Activated gamma-delta T cell (primary cell): ENCODE measurements around the gene KLHDC8A.
"Not testable (repeated sequence)": the region's sequence is repeated elsewhere in the genome, so short reads cannot be mapped to it uniquely, and the experiment has no call there.

Source experiments
- DNase-seq: peaks from one replicate; lab custom pipeline; 2025; lab: John Stamatoyannopoulos, UW

Gene KLHDC8A

GRCh38 chr1:205318231-205318991 lies 38.3 kb downstream of the KLHDC8A start:
- no peak for DNase-seq

- no peak for DNase-seq
Observed at GRCh38 chr1:205317311-205317917, 39.3 kb downstream of the KLHDC8A start.

DNA sequence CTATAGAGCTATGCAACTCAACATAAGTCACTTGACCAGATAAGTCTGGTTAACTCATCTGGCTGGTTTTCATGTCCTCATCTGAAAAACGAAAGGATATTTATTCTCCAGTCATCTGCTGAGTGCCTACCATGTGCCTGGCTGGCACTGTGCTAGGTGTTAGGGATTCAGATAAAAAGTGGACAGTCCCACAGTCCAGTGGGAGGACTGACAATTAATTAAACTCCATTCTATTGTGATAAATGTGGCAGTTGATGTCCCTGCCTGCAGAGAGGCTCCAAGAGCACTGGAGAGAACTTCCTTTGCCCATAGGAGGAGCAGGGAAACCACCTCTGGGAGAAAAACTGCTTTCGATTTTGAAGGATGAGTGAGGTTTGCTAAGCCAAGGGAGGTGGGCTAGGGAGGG lies 40.6 kb downstream of the KLHDC8A start:
- DNase-seq = no peak

DNA sequence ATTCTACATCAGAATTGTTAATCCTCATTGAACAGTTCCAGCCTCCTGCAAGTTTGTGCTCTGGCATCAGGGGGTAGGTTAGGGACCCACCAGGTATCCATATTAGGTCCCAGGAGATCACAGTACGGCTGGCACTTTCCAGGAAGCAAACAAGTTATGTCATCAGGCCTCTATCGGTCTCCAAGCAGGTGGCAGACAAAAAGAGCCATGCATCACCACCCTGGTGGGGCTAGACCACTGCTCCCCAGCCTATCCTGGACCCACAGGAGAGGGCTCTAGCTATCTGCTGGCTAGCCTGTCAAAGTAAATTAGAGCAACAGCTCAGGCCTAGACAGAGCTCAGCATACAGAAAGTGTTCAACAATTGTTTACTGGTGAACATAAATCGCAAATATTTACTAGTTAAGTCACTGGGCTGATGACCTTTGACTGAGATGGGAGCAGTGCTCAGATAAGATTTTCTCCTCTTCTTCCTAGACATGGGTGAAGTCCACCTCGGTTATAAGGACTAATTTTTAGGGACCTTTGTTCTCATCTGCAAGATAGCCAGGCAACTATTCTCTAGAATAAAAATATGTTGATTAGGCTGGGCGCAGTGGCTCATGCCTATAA lies 41.6 kb downstream of the KLHDC8A start:
- no peak for DNase-seq

- peak; percentile 37 for DNase-seq
Observed at GRCh38 chr1:205313563-205314308, 43.0 kb downstream of the KLHDC8A start.

DNA sequence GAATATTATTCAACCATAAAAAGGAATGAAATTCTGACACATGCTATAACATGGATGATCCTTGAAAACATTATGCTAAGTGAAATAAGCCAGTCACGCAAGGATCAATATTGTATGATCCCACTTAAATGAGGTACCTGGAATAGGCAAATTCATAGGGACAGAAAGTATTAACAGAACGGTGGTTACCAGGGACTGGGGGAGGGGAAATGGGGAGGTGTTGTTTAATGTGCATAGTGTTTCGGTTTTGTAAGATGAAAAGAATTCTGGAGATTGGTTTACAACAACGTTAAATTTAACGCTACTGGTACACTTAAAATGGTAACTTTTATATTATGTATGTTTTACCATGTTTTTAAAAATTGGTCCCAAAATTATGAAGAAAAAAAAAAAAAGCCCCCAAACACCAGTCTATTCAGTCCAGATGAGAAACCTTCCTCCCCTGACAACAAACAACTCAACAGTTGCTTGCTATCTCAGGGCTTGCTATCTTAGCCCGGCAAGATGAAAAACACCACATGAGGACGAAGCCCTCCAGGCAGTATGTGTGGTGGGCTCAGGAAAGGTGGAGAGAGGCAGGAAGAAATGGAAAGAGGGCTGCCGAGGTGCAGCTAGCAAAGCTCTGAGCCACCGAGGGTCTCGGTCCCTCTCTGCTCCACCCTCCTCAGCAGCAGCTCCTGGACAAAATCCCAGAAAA lies 43.7 kb downstream of the KLHDC8A start:
- DNase-seq = no peak

- DNase-seq = no peak
Observed at GRCh38 chr1:205310976-205311704, 45.6 kb downstream of the KLHDC8A start.

DNA sequence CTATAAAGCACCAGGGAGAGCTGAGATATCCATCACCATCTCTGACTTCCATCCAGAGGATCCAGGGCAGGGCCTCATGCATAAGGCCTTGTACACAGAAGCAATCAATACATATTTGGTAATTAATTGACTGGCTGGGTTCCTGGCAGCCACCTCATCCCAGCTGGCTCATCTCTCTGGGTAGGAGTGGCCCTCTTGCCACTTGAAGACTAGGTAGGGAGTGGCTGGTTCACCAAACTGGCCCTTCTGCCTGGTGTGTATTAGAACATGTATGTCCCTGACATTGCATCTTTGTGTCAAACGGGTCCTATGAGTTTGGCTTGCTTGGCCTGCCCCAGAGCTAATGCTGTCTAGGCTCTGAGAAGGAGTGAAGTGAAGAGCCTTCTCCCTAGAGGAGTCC lies 47.0 kb downstream of the KLHDC8A start:
- DNase-seq = no peak

- no peak for DNase-seq
Observed at GRCh38 chr1:205306929-205307566, 49.7 kb downstream of the KLHDC8A start.

GRCh38 chr1:205304695-205305070 lies 52.0 kb downstream of the KLHDC8A start:
- DNase-seq = no peak

DNA sequence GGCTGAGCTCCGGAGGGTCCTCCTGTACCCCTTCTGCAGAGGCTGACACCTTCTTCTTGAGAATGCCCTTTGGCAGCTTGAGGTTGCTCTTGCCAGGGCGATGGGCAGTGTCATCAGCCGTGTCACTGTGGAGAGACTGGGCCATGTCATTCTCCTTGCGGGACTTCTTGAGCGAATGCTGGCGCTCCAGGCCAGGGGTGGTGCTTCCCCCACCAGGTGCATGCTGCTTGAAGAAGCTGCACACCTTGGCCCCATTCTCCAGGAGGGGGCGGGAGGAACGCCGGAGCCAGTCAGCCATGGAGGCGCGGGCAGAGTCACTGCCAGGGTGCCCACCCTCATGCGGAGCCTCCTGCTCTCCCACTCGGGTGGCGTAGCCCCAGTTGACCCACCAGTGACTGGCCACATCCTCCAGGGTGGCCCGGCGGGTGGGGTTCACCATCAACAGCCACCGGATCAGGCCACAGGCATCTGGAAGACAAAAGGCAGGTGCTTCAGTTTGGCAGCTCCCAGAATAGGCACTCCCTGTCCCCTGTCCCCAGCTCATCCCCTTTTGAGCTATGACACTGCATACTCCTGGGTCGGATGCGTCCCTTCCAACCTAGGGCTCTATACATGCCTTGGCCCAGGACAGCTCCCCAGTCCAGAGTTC lies 52.6 kb downstream of the KLHDC8A start:
- no peak for DNase-seq

DNA sequence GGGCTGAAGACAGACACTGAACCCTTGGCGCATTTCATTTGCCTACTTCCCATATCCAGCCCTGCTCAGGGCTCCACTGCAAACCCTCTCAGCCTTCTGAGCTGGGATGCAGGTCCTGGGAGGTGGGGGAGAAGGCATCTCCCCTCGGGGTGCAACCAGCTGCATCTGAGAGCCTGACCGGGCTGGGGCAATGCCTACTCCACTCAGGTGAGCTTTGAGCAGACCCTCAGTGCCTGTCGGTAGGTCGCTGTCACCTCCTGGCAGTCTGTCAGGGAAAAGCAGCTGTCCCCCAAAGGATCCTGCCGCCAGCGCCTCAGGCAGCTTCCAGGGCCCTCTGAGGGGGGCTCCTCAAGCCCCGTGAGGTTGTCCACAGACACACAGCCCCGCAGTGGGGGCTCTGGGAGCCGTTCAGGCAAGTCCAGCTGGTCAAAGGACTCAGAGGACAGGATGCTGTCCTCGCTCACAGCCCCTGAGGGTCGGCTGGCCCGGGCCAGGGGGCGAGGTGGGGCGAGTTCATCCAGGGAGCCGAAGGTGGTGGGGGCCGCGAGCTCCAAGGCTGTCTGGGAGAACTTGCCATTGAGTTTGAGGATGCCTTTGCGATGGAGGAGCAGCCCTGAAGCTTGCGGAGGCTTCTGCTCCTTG lies 53.4 kb downstream of the KLHDC8A start:
- no peak for DNase-seq

DNA sequence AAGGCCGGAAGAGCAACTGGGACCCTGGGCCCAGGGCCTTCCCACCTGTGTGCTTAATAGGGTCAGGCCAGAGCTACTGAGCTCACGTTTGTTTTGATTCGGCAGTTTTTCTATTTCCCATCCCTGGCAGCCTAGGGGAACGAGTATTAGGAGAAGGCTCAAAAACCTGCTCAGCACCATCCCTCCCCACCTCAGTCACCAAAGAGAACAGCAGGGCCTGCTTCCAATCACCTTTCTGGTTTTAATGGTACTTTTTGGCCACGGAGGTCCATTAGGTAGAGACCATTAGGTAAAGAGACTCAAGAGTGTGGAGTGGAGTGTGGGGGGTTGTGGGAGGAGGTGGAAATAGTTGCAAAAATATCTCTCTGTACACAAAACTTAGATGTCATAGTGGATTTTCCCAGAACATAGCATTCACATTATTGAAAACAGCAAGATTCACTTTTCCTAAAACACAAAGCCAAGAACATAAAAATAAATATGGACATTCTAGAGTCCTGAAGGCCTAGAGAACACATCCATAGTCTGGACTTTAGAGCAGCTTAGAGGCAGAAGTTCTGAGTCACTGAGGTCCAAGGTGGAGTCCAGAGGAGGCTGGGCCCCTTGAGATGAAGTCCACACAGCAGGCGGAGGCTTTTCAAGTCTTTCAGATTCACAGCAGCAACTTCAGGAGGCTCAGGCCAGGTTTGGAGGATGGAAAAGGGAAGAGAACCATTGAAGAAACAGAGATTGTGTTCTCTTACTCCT lies 54.7 kb downstream of the KLHDC8A start:
- no peak for DNase-seq

DNA sequence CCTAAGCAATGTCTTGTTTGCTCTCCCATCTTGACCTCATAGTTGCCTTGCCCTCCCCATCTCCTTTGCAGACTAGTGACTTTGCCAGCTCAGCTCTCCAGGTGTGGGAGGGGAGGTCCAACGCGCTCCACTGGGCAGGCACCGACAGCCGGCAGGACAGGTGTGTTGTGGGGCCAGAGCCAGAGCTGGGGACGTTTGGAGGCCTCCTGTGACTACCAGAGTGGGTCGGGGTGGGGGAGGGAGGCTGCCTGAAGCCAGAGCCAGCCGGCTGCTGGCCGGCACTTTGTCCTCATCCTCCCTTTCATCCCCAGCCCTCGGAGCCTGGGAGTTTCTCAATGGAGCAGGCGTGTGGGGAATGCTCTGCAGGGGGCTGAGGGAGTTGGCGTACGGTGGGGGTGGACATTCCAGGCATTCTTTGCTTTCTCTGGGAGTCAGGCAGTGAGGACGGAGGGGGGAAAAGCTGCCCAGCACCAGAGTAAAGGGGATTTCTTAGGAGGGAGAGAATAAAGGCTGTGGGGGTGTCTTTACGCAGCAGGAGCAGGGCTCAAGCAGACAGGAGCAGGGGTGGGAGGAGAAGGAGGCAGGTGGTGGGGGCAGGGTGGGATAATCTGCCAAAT lies 55.4 kb downstream of the KLHDC8A start:
- DNase-seq = no peak

DNA sequence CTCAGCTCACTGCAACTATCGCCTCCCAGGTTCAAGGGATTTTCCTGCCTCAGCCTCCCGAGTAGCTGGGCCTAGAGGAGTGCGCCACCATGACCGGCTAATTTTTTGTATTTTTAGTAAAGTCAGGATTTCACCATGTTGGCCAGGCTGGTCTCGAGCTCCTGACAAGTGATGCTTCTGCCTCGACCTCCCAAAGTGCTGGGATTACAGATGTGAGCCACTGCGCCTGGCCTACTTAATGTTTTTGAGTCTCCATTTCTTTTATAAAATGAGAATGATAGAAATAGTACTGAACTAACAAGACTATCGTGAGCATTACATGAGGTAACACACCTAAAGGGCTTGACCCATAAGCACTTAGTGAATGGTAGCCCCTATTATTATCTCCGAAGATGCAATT lies 56.6 kb downstream of the KLHDC8A start:
- DNase-seq = no peak

DNA sequence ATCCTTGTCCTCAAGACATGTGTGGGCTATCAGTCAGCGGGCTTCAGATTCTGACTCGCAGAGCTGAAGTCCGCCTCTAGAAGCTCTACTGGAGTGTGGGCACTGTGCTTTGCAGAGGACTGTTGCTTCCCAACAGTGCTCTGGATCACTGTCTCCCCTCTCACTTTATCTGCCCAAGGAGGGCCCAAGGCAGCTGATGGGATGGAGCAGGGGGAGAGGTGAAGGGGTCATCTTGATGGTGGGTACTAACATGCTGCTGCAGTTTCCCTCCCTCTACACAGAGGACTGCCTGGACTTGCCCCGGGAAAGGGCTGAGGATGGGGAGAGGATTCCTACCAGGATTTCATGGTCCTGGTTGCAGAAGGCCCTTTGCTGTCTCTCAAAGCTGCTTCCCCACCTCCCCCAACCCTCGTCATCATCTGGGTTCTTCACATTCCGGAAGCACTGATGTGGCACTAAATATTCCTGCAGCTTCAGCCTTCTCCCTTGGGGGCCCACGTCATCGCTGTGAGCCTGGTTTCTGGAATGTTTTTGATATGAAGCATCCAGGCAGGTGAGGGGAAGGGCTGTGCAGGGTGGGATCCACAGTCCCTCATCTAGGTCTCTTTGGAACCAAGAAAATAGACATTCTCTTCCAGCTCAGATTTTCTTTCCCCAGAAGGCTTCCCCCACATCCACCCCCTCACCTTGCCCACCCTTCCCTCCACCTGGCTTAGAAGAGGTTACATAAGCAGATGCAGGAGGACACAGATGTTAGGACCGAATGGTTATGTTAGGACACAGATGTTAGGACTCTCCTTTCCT lies 58.3 kb downstream of the KLHDC8A start:
- no peak for DNase-seq

GRCh38 chr1:205297546-205298177 lies 59.1 kb downstream of the KLHDC8A start:
- not testable (repeated sequence) for DNase-seq
